Left lung (tissue), 14 donors: ENCODE measurements around the gene LSM3. TPM values are rescaled to one million over a fixed set of nuclear protein-coding genes. Genes with fewer than 3 reads are reported as not detected.

ENCODE experiments used
- ATAC-seq: fragments of 200-7000 bp; cut with Tn5 transposase; one replicate; pipeline ENCODE4 v1.9.1; 2020; ENCODE audit warnings: moderate library complexity
- DNase-seq, 4 donors: peaks; one replicate each; pipeline ENCODE4 v3.0.0-alpha.2; 2013 to 2020
- H3K27ac ChIP-seq, 2 donors: fragments of 200-600 bp; sonication (generic) in 1 of 2; one replicate each; pipeline versions ENCODE4 v1.5.0 to v1.8.0; 2020 to 2021
- H3K27me3 ChIP-seq, 2 donors: fragments of 200-600 bp; sonication (generic) in 1 of 2; one replicate each; pipeline versions ENCODE4 v1.5.0 to v1.8.0; 2020 to 2021
- H3K36me3 ChIP-seq, 2 donors: fragments of 200-600 bp; sonication (generic) in 1 of 2; one replicate each; pipeline versions ENCODE4 v1.5.0 to v1.8.0; 2020 to 2021
- H3K4me1 ChIP-seq, 2 donors: fragments of 200-600 bp; one replicate each; pipeline ENCODE4 v1.8.0; 2021
- H3K4me3 ChIP-seq, 2 donors: fragments of 200-600 bp; sonication (generic) in 1 of 2; one replicate each; pipeline versions ENCODE4 v1.5.0 to v1.8.0; 2020 to 2021; ENCODE audit warnings: mild to moderate bottlenecking in 1 of 2
- H3K9me3 ChIP-seq, 2 donors: fragments of 200-600 bp; sonication (generic) in 1 of 2; one replicate each; pipeline versions ENCODE4 v1.5.0 to v1.8.0; 2020 to 2021
- intact Hi-C, 2 donors: fragments of 100-400 bp; cut with DNase I; formaldehyde crosslinking; loops; one replicate each; pipeline versions ENCODE4 v1.11.2 to v1.14.2; 2022
- long read RNA-seq, 12 donors: library from polyadenylated mRNA in 2 of 12; unstranded in 2 of 12; transcript quantifications; one replicate each; pipeline ENCODE4 v2.0.0 and lab custom pipeline, GENCODE V29; 2019 to 2026
- polyA plus RNA-seq, 6 donors: library from polyadenylated mRNA; unstranded; fragments of 120-200 nt; gene quantifications; one replicate each; pipeline ENCODE4 v1.2.1, GENCODE V29; 2013; ENCODE audit not compliant: insufficient read length in 6 of 6
- total RNA-seq, 2 donors: library from RNA; stranded (reverse); fragmentation: NEBNext Ultra II Directional; extraction: Animal tissue kit (Norgen Biotek cat#: 25700); gene quantifications; one replicate each; pipeline ENCODE4 v1.2.1, GENCODE V29; 2021
- TF ChIP-seq, protein P1 (sequence below), 2 donors: fragments of 200-600 bp; sonication (generic) in 1 of 2; IDR thresholded peaks; one replicate each; pipeline versions ENCODE4 v1.5.0 to v1.8.0; 2021; ENCODE audit warnings: antibody characterized with exemption in 2 of 2
- donor health status: DM: no; HTN: yes; CAD: no.
- donor health status: DM: no; HTN: no; CAD: no.

LSM3 gene
- total RNA-seq (10 to 100 TPM; 10.6 to 11.1 TPM), polyA plus RNA-seq (10 to 100 TPM; 14.9 to 16.5 (median 15.4) TPM)
- long read RNA-seq, donor 1, transcript LSM3-201 (4 exons, 3,815 nt) = major isoform, 127 of 141 reads
- long read RNA-seq, donor 1, partial matches to known transcripts = 9 of 141 reads
- long read RNA-seq, donor 1, other reads (novel, unspliced or antisense) = 5 of 141 reads
- long read RNA-seq, donor 2, transcript LSM3-201 (4 exons, 3,815 nt) = major isoform, 65 of 90 reads
- long read RNA-seq, donor 2, partial matches to known transcripts = 25 of 90 reads
- long read RNA-seq, donor 2, other reads (novel, unspliced or antisense) = 0 of 90 reads
- long read RNA-seq, donor 3, transcript LSM3-201 (4 exons, 3,815 nt) = major isoform, 87 of 97 reads
- long read RNA-seq, donor 3, partial matches to known transcripts = 10 of 97 reads
- long read RNA-seq, donor 3, other reads (novel, unspliced or antisense) = 0 of 97 reads
- long read RNA-seq, donor 4, transcript LSM3-201 (4 exons, 3,815 nt) = major isoform, 50 of 55 reads
- long read RNA-seq, donor 4, partial matches to known transcripts = 5 of 55 reads
- long read RNA-seq, donor 4, other reads (novel, unspliced or antisense) = 0 of 55 reads
- long read RNA-seq, donor 5, transcript LSM3-201 (4 exons, 3,815 nt) = major isoform, 73 of 95 reads
- long read RNA-seq, donor 5, partial matches to known transcripts = 15 of 95 reads
- long read RNA-seq, donor 5, other reads (novel, unspliced or antisense) = 7 of 95 reads
- long read RNA-seq, donor 6, transcript LSM3-201 (4 exons, 3,815 nt) = major isoform, 126 of 159 reads
- long read RNA-seq, donor 6, partial matches to known transcripts = 28 of 159 reads
- long read RNA-seq, donor 6, other reads (novel, unspliced or antisense) = 5 of 159 reads
- long read RNA-seq, donor 7, transcript LSM3-201 (4 exons, 3,815 nt) = major isoform, 51 of 72 reads
- long read RNA-seq, donor 7, partial matches to known transcripts = 21 of 72 reads
- long read RNA-seq, donor 7, other reads (novel, unspliced or antisense) = 0 of 72 reads
- long read RNA-seq, donor 8, transcript LSM3-201 (4 exons, 3,815 nt) = major isoform, 48 of 57 reads
- long read RNA-seq, donor 8, partial matches to known transcripts = 9 of 57 reads
- long read RNA-seq, donor 8, other reads (novel, unspliced or antisense) = 0 of 57 reads
- long read RNA-seq, donor 9 = 0 reads
- long read RNA-seq, donor 10, transcript LSM3-201 (4 exons, 3,815 nt) = major isoform, 55 of 63 reads
- long read RNA-seq, donor 10, partial matches to known transcripts = 6 of 63 reads
- long read RNA-seq, donor 10, other reads (novel, unspliced or antisense) = 2 of 63 reads
- long read RNA-seq, donor 11, transcript LSM3-201 (4 exons, 3,815 nt) = major isoform, 78 of 96 reads
- long read RNA-seq, donor 11, partial matches to known transcripts = 18 of 96 reads
- long read RNA-seq, donor 11, other reads (novel, unspliced or antisense) = 0 of 96 reads
- long read RNA-seq, donor 12, transcript LSM3-201 (4 exons, 3,815 nt) = major isoform, 44 of 44 reads
- long read RNA-seq, donor 12, partial matches to known transcripts = 0 of 44 reads
- long read RNA-seq, donor 12, other reads (novel, unspliced or antisense) = 0 of 44 reads

DNA sequence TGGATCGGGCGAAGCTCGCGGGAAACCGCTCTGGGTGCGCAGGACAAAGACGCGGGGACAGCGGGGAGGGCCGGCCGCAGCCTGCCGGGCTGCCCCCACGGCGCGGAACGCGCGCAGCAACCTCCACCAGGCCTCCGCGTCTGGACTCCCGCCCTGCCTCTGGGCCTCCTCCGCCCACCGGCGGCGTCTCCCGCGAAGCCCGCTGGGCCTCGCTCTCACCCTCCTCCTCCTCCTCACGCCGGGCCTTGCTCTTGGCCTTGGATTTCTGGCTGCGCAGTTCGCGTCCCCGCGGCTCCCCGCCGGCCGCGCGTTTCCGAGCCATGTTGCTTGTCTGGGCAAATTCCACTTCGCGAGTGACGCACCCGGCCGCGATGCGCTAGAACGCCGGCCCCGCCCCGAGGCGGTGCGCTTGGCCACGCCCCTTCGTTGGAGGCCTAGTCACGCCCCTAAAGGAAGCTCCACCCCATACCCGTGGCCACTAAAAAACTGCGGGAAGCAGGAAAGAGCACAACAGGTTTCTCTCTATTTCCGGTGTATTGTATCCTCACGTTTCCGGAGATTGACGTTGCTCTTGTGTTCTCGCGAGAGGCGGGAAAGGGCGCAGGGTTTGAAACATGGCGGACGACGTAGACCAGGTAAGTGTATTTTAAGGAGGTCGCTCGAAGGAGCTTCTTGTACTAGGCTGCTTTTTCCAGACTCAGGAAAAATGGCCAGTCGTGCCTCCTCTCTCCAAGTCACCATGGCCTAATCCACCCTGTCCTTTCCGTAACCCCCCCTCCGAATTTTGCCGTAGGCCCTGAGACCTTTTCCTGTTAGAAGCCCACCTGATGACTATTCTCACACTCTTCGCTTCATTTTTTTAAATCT is at the start of gene LSM3, which contains the start of gene XPC:
LSM3 (plus strand) TSS at position 571 of the 867 bp plus-strand sequence; CDS start at position 615, 44 bp downstream.
XPC (minus strand) TSS at position 355 of the 867 bp plus-strand sequence; CDS start at position 322, 33 bp downstream.
- Histone ChIP-seq H3K4me3 (peak within 1 kb of the TSS; percentile 72 to 74), H3K9me3 (no peaks in the 10 kb centered on the region), H3K27ac (peak within 1 kb of the TSS; percentile 92 to 96), H3K4me1 (peaks cover 10 to 53% of the 10 kb centered on the region in 2 donors), H3K36me3 (peaks cover 0 to 19% of the 10 kb centered on the region in 2 donors), H3K27me3 (no peaks in the 10 kb centered on the region)
- ATAC-seq (peak; percentile 100), DNase-seq (peak; percentile 97 to 99 (median 98))
- intact Hi-C loops = loop anchor here in 1 of 2 donors (2.0 kb wide), 1 partner anchor 34 kb away; no protein-coding TSS in a partner anchor
- TF ChIP-seq, protein P1, sequence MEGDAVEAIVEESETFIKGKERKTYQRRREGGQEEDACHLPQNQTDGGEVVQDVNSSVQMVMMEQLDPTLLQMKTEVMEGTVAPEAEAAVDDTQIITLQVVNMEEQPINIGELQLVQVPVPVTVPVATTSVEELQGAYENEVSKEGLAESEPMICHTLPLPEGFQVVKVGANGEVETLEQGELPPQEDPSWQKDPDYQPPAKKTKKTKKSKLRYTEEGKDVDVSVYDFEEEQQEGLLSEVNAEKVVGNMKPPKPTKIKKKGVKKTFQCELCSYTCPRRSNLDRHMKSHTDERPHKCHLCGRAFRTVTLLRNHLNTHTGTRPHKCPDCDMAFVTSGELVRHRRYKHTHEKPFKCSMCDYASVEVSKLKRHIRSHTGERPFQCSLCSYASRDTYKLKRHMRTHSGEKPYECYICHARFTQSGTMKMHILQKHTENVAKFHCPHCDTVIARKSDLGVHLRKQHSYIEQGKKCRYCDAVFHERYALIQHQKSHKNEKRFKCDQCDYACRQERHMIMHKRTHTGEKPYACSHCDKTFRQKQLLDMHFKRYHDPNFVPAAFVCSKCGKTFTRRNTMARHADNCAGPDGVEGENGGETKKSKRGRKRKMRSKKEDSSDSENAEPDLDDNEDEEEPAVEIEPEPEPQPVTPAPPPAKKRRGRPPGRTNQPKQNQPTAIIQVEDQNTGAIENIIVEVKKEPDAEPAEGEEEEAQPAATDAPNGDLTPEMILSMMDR (IDR thresholded peaks at IDR 0.05) = peak in 1 of 2 donors; percentile 34

DNA sequence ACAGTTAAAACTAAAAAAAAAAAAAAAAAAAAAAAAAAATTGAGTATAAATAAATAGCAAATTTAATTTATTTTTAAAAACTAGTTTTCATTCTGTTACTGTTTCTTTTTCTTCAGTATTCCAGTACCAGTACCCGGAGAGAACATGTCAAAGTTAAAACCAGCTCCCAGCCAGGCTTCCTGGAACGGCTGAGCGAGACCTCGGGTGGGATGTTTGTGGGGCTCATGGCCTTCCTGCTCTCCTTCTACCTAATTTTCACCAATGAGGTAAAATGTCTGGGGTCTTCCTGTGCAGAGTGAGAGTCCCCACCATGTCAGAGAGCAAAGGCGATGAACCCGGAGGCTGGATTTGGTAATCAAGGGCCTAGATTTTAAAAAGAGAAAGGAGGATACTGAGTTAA is 49.3 kb upstream of the LSM3 start:
- no peak for ATAC-seq
- Histone ChIP-seq H3K36me3 (peaks cover 5 to 73% of the 10 kb centered on the region in 2 donors), H3K4me1 (peaks cover 10 to 26% of the 10 kb centered on the region in 2 donors), H3K4me3 (no peak overlapping the region), H3K9me3 (no peaks in the 10 kb centered on the region), H3K27me3 (no peaks in the 10 kb centered on the region), H3K27ac (no peak overlapping the region)
- TF ChIP-seq, protein P1 (IDR thresholded peaks at IDR 0.05) = no peak
- intact Hi-C loops = no loop called here
- no peak for DNase-seq

DNA sequence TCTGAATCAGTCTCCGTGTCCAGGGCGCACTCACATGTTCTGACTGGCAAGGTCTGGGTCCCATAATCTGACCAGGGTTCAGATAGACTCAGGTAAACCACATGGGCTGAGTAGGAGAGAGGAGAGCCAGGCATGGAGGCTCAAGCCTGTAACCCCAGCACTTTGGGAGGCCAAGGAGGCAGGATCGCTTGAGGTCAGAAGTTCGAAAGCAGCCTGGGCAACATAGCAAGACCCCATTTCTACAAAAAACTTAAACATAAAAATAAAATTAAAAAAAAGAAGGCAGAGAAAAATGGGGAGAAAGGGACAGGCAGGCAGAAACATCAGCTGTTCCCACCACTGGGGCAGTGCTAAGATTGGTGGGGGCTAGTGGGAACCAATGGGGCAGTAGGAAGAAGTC is 48.4 kb upstream of the LSM3 start:
- DNase-seq (no peak), ATAC-seq (no peak)
- no peak overlapping the region for H3K4me3 ChIP-seq
- H3K36me3 ChIP-seq = peaks cover 5 to 83% of the 10 kb centered on the region in 2 donors
- no peak overlapping the region for H3K27ac ChIP-seq
- no peaks in the 10 kb centered on the region for H3K27me3 ChIP-seq
- H3K4me1 ChIP-seq = peaks cover 10 to 26% of the 10 kb centered on the region in 2 donors
- intact Hi-C loops = no loop called here
- no peaks in the 10 kb centered on the region for H3K9me3 ChIP-seq
- TF ChIP-seq, protein P1 (IDR thresholded peaks at IDR 0.05) = no peak

DNA sequence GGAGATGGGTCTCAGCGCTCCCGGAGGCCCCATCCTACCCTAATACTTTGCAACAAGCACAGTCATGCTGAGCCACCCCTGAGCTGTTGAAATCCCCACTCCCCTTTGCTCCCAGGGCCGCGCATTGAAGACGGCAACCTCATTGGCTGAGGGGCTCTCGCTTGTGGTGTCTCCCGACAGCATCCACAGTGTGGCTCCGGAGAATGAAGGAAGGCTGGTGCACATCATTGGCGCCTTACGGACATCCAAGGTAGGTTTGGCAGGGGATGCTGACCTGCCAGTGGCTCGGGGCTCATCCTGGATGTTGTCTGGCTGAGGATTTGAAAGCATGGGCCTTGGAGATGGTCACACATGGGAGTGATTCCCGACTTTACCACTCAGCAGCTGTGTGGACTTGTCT is 47.9 kb upstream of the LSM3 start:
- H3K4me3 ChIP-seq = no peak overlapping the region
- TF ChIP-seq, protein P1 (IDR thresholded peaks at IDR 0.05) = no peak
- H3K36me3 ChIP-seq = peaks cover 5 to 87% of the 10 kb centered on the region in 2 donors
- ATAC-seq = no peak
- intact Hi-C loops = no loop called here
- no peak for DNase-seq
- H3K27ac ChIP-seq = no peak overlapping the region
- no peaks in the 10 kb centered on the region for H3K9me3 ChIP-seq
- no peaks in the 10 kb centered on the region for H3K27me3 ChIP-seq
- peaks cover 10 to 24% of the 10 kb centered on the region in 2 donors for H3K4me1 ChIP-seq
